ENCODE measurements around the gene ZNF132. TPM values are rescaled to one million over a fixed set of nuclear protein-coding genes. Genes with fewer than 3 reads are reported as not detected.
"Not testable (repeated sequence)": the region's sequence is repeated elsewhere in the genome, so short reads cannot be mapped to it uniquely, and the experiment has no call there.

ZNF132 gene
- total and polyA plus RNA-seq, 2 donors, result 1.6 to 6.4 TPM

GRCh38 chr19:58428617-58429016, 11.3 kb downstream of the ZNF132 start:
- Histone ChIP-seq H3K4me3 (ENCODE audit: low read length in 2 of 2) (no peak overlapping the region), H3K27me3 (ENCODE audit: control insufficient read depth in 2 of 2, insufficient read depth in 1 of 2, low read length in 1 of 2) (no peaks in the 10 kb centered on the region), H3K36me3 (ENCODE audit: control insufficient read depth in 2 of 2, insufficient read depth in 2 of 2, low read length in 1 of 2) (peaks cover 0 to 2% of the 10 kb centered on the region in 2 donors), H3K27ac (ENCODE audit: low read depth in 1 of 2, low read length in 1 of 2) (no peak overlapping the region), H3K9me3 (ENCODE audit: control insufficient read depth in 2 of 2, insufficient read depth in 1 of 2, low read length in 1 of 2) (peaks cover 5 to 52% of the 10 kb centered on the region in 2 donors), H3K4me1 (ENCODE audit: control insufficient read depth in 2 of 2, insufficient read depth in 2 of 2, low read length in 2 of 2) (no peaks in the 10 kb centered on the region)
- 69% methylated on average over 1 of the region's 1 CpG for WGBS
- no peak for DNase-seq (ENCODE audit: low read depth in 6 of 9, low spot score in 9 of 9)

DNA sequence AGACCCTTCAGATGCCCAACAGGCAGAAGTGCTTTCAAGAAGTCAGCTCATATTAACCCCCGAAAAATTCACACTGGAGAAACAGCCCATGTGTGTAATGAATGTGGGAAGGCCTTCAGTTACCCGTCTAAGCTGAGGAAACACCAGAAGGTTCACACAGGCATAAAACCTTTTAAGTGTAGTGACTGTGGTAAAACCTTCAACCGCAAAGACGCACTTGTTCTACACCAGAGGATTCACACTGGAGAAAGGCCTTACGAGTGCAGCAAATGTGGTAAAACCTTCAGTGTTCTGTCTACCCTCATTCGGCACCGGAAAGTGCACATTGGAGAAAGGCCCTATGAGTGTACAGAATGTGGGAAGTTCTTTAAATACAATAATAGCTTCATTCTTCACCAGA, 22.9 kb downstream of the ZNF132 start:
- no peak overlapping the region for H3K4me3 ChIP-seq (ENCODE audit: low read length in 2 of 2)
- peaks cover 22 to 33% of the 10 kb centered on the region in 2 donors for H3K36me3 ChIP-seq (ENCODE audit: control insufficient read depth in 2 of 2, insufficient read depth in 2 of 2, low read length in 1 of 2)
- peaks cover 0 to 4% of the 10 kb centered on the region in 2 donors for H3K9me3 ChIP-seq (ENCODE audit: control insufficient read depth in 2 of 2, insufficient read depth in 1 of 2, low read length in 1 of 2)
- H3K27ac ChIP-seq (ENCODE audit: low read depth in 1 of 2, low read length in 1 of 2), result no peak overlapping the region
- H3K4me1 ChIP-seq (ENCODE audit: control insufficient read depth in 2 of 2, insufficient read depth in 2 of 2, low read length in 2 of 2), result no peaks in the 10 kb centered on the region
- H3K27me3 ChIP-seq (ENCODE audit: control insufficient read depth in 2 of 2, insufficient read depth in 1 of 2, low read length in 1 of 2), result no peaks in the 10 kb centered on the region
- no peak for DNase-seq (ENCODE audit: low read depth in 6 of 9, low spot score in 9 of 9)
- WGBS, result 98% methylated on average over 7 of the region's 7 CpGs

DNA sequence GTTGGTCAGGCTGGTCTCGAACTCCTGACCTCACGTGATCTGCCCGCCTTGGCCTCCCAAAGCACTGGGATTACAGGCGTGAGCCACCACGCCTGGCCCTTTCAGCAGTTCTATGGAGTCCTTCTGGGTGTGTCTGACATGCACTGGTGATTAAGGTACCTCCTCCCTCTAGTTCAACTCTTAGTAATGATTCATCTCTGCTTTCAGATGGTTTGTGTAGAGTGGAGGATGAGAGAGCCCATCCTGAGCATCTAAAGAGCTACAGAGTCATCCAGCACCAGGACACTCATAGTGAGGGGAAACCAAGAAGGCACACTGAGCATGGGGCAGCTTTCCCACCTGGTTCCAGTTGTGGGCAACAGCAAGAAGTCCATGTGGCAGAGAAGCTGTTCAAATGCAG, 23.3 kb downstream of the ZNF132 start:
- H3K27ac ChIP-seq (ENCODE audit: low read depth in 1 of 2, low read length in 1 of 2), result no peak overlapping the region
- peaks cover 22 to 33% of the 10 kb centered on the region in 2 donors for H3K36me3 ChIP-seq (ENCODE audit: control insufficient read depth in 2 of 2, insufficient read depth in 2 of 2, low read length in 1 of 2)
- DNase-seq (ENCODE audit: low read depth in 6 of 9, low spot score in 9 of 9), result no peak

GRCh38 chr19:58409010-58409790, 30.8 kb downstream of the ZNF132 start:
- WGBS, result 8% methylated on average over 34 of the region's 34 CpGs
- no peaks in the 10 kb centered on the region for H3K27me3 ChIP-seq (ENCODE audit: control insufficient read depth in 2 of 2, insufficient read depth in 1 of 2, low read length in 1 of 2)
- H3K27ac ChIP-seq (ENCODE audit: low read depth in 1 of 2, low read length in 1 of 2), result peak overlapping the region in 1 of 2 donors; percentile 31
- H3K9me3 ChIP-seq (ENCODE audit: control insufficient read depth in 2 of 2, insufficient read depth in 1 of 2, low read length in 1 of 2), result no peaks in the 10 kb centered on the region
- peaks cover 18 to 19% of the 10 kb centered on the region in 2 donors for H3K4me1 ChIP-seq (ENCODE audit: control insufficient read depth in 2 of 2, insufficient read depth in 2 of 2, low read length in 2 of 2)
- no peaks in the 10 kb centered on the region for H3K36me3 ChIP-seq (ENCODE audit: control insufficient read depth in 2 of 2, insufficient read depth in 2 of 2, low read length in 1 of 2)
- no peak for DNase-seq (ENCODE audit: low read depth in 6 of 9, low spot score in 9 of 9)
- peak overlapping the region; percentile 84 to 88 for H3K4me3 ChIP-seq (ENCODE audit: low read length in 2 of 2)

More for the DNA sequence above, 23.3 kb downstream of the ZNF132 start:
- WGBS, result 97% methylated on average over 5 of the region's 5 CpGs
- Histone ChIP-seq H3K9me3 (ENCODE audit: control insufficient read depth in 2 of 2, insufficient read depth in 1 of 2, low read length in 1 of 2) (peaks cover 0 to 4% of the 10 kb centered on the region in 2 donors), H3K27me3 (ENCODE audit: control insufficient read depth in 2 of 2, insufficient read depth in 1 of 2, low read length in 1 of 2) (no peaks in the 10 kb centered on the region), H3K4me3 (ENCODE audit: low read length in 2 of 2) (no peak overlapping the region), H3K4me1 (ENCODE audit: control insufficient read depth in 2 of 2, insufficient read depth in 2 of 2, low read length in 2 of 2) (no peaks in the 10 kb centered on the region)

- no peaks in the 10 kb centered on the region for H3K36me3 ChIP-seq (ENCODE audit: control insufficient read depth in 2 of 2, insufficient read depth in 2 of 2, low read length in 1 of 2)
- H3K9me3 ChIP-seq (ENCODE audit: control insufficient read depth in 2 of 2, insufficient read depth in 1 of 2, low read length in 1 of 2), result no peaks in the 10 kb centered on the region
- peak within 1 kb of the TSS; percentile 84 to 88 for H3K4me3 ChIP-seq (ENCODE audit: low read length in 2 of 2)
- DNase-seq (ENCODE audit: low read depth in 6 of 9, low spot score in 9 of 9), result peak; percentile 85 to 98 (median 94)
- H3K27me3 ChIP-seq (ENCODE audit: control insufficient read depth in 2 of 2, insufficient read depth in 1 of 2, low read length in 1 of 2), result no peaks in the 10 kb centered on the region
- H3K27ac ChIP-seq (ENCODE audit: low read depth in 1 of 2, low read length in 1 of 2), result peak within 1 kb of the TSS; percentile 73 to 87
- H3K4me1 ChIP-seq (ENCODE audit: control insufficient read depth in 2 of 2, insufficient read depth in 2 of 2, low read length in 2 of 2), result peaks cover 18 to 19% of the 10 kb centered on the region in 2 donors
- WGBS, result under 1% methylated on average over 100 of the region's 100 CpGs
Measured at GRCh38 chr19:58408152-58409009, 31.6 kb downstream of the ZNF132 start, which contains the start of gene ZNF584. Gene ZNF584 (plus strand): TSS chr19:58408649. CDS start chr19:58409148, 499 bp downstream.

GRCh38 chr19:58407658-58408151, 32.2 kb downstream of the ZNF132 start:
- Histone ChIP-seq H3K4me3 (ENCODE audit: low read length in 2 of 2) (peak overlapping the region; percentile 84 to 88), H3K9me3 (ENCODE audit: control insufficient read depth in 2 of 2, insufficient read depth in 1 of 2, low read length in 1 of 2) (no peaks in the 10 kb centered on the region), H3K36me3 (ENCODE audit: control insufficient read depth in 2 of 2, insufficient read depth in 2 of 2, low read length in 1 of 2) (no peaks in the 10 kb centered on the region), H3K27me3 (ENCODE audit: control insufficient read depth in 2 of 2, insufficient read depth in 1 of 2, low read length in 1 of 2) (no peaks in the 10 kb centered on the region), H3K4me1 (ENCODE audit: control insufficient read depth in 2 of 2, insufficient read depth in 2 of 2, low read length in 2 of 2) (peaks cover 18 to 19% of the 10 kb centered on the region in 2 donors), H3K27ac (ENCODE audit: low read depth in 1 of 2, low read length in 1 of 2) (peak overlapping the region; percentile 73 to 87)
- WGBS, result 26% methylated on average over 22 of the region's 22 CpGs
- no peak for DNase-seq (ENCODE audit: low read depth in 6 of 9, low spot score in 9 of 9)

- H3K9me3 ChIP-seq (ENCODE audit: control insufficient read depth in 2 of 2, insufficient read depth in 1 of 2, low read length in 1 of 2), result no peaks in the 10 kb centered on the region
- H3K27ac ChIP-seq (ENCODE audit: low read depth in 1 of 2, low read length in 1 of 2), result no peak overlapping the region
- no peaks in the 10 kb centered on the region for H3K36me3 ChIP-seq (ENCODE audit: control insufficient read depth in 2 of 2, insufficient read depth in 2 of 2, low read length in 1 of 2)
- DNase-seq (ENCODE audit: low read depth in 6 of 9, low spot score in 9 of 9), result peak in 1 of 9 donors; percentile 18
- H3K4me1 ChIP-seq (ENCODE audit: control insufficient read depth in 2 of 2, insufficient read depth in 2 of 2, low read length in 2 of 2), result peaks cover 20% of the 10 kb centered on the region in 2 donors
- H3K27me3 ChIP-seq (ENCODE audit: control insufficient read depth in 2 of 2, insufficient read depth in 1 of 2, low read length in 1 of 2), result no peaks in the 10 kb centered on the region
- WGBS, result 91% methylated on average over 10 of the region's 10 CpGs
- H3K4me3 ChIP-seq (ENCODE audit: low read length in 2 of 2), result peak overlapping the region; percentile 84 to 88
Measured at GRCh38 chr19:58406818-58407657, 32.9 kb downstream of the ZNF132 start.

DNA sequence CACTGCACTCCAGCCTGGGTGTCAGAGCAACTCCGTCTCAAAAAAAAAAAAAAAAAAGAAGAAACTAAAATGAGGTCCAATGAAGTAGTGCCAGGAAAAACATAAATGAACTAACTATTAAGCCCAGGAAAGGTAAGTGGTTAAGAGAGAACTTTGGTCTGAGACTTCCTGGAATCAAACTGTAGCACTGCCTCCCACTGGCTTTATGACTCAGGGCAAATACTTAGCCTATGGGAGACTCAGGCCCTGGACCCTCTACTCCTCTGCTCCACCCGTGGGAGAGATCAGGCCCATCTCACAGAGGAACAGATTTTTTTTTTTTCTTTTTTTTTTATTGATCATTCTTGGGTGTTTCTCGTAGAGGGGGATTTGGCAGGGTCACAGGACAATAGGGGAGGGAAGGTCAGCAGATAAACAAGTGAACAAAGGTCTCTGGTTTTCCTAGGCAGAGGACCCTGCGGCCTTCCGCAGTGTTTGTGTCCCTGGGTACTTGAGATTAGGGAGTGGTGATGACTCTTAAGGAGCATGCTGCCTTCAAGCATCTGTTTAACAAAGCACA, 36.0 kb downstream of the ZNF132 start:
- not testable (repeated sequence) for H3K27me3 ChIP-seq (ENCODE audit: control insufficient read depth in 2 of 2, insufficient read depth in 1 of 2, low read length in 1 of 2); H3K36me3 ChIP-seq (ENCODE audit: control insufficient read depth in 2 of 2, insufficient read depth in 2 of 2, low read length in 1 of 2); DNase-seq (ENCODE audit: low read depth in 6 of 9, low spot score in 9 of 9); H3K27ac ChIP-seq (ENCODE audit: low read depth in 1 of 2, low read length in 1 of 2); H3K9me3 ChIP-seq (ENCODE audit: control insufficient read depth in 2 of 2, insufficient read depth in 1 of 2, low read length in 1 of 2); H3K4me3 ChIP-seq (ENCODE audit: low read length in 2 of 2)
- 84% methylated on average over 5 of the region's 5 CpGs for WGBS
- peaks cover 24 to 25% of the 10 kb centered on the region in 2 donors for H3K4me1 ChIP-seq (ENCODE audit: control insufficient read depth in 2 of 2, insufficient read depth in 2 of 2, low read length in 2 of 2)

Measured in thymus (tissue), 11 donors.